Parathyroid adenoma (tissue), 2 donors: ENCODE data around the gene GP5.
A peak's percentile ranks its signal among the peaks of the same experiment; 100 is the strongest.

Experiments used
- H2AFZ ChIP-seq: fragments of 300-600 bp; sonication (generic); one replicate; pipeline ENCODE4 v1.7.0; 2017; ENCODE audit warnings: antibody characterized with exemption, mild to moderate bottlenecking
- H3K27ac ChIP-seq: fragments of 300-600 bp; sonication (generic); one replicate; pipeline ENCODE4 v1.7.0; 2017
- H3K27me3 ChIP-seq: fragments of 300-600 bp; sonication (generic); one replicate; pipeline ENCODE4 v1.7.0; 2017; ENCODE audit warnings: low read length; ENCODE audit not compliant: control insufficient read depth, insufficient read depth
- H3K36me3 ChIP-seq: fragments of 300-600 bp; sonication (generic); one replicate; pipeline ENCODE4 v1.7.0; 2017; ENCODE audit warnings: low read length; ENCODE audit not compliant: control insufficient read depth, insufficient read depth
- H3K4me1 ChIP-seq: fragments of 300-600 bp; sonication (generic); one replicate; pipeline ENCODE4 v1.7.0; 2017; ENCODE audit warnings: control low read depth
- H3K4me2 ChIP-seq: fragments of 300-600 bp; sonication (generic); one replicate; pipeline ENCODE4 v1.7.0; 2017; ENCODE audit warnings: low read length
- H3K4me3 ChIP-seq: fragments of 300-600 bp; sonication (generic); one replicate; pipeline ENCODE4 v1.7.0; 2017; ENCODE audit warnings: low read depth, low read length
- H3K79me2 ChIP-seq: fragments of 300-600 bp; sonication (generic); one replicate; pipeline ENCODE4 v1.7.0; 2017; ENCODE audit warnings: control low read depth
- H3K9ac ChIP-seq: fragments of 300-600 bp; sonication (generic); one replicate; pipeline ENCODE4 v1.7.0; 2017; ENCODE audit warnings: mild to moderate bottlenecking
- H3K9me3 ChIP-seq: fragments of 300-600 bp; sonication (generic); one replicate; pipeline ENCODE4 v1.7.0; 2017; ENCODE audit warnings: low read length; ENCODE audit not compliant: control insufficient read depth
- TF ChIP-seq, protein P1 (sequence below): fragments of 300-600 bp; sonication (generic); IDR thresholded peaks from one replicate; pipeline ENCODE4 v1.7.0; 2017; ENCODE audit warnings: antibody characterized with exemption, mild to moderate bottlenecking
- donor health status: primary hyperparathyroidism.

Gene GP5

GRCh38 chr3:194376241-194376560, 22.9 kb downstream of the GP5 start:
- Histone ChIP-seq H3K27ac (no peak overlapping the region), H3K4me2 (no peak overlapping the region), H3K4me3 (no peak overlapping the region), H3K9me3 (no peaks in the 10 kb centered on the region), H3K4me1 (no peaks in the 10 kb centered on the region), H3K27me3 (no peaks in the 10 kb centered on the region), H3K36me3 (no peaks in the 10 kb centered on the region), H2AFZ (no peak overlapping the region), H3K79me2 (no peaks in the 10 kb centered on the region), H3K9ac (no peak overlapping the region)
- TF ChIP-seq, protein P1, sequence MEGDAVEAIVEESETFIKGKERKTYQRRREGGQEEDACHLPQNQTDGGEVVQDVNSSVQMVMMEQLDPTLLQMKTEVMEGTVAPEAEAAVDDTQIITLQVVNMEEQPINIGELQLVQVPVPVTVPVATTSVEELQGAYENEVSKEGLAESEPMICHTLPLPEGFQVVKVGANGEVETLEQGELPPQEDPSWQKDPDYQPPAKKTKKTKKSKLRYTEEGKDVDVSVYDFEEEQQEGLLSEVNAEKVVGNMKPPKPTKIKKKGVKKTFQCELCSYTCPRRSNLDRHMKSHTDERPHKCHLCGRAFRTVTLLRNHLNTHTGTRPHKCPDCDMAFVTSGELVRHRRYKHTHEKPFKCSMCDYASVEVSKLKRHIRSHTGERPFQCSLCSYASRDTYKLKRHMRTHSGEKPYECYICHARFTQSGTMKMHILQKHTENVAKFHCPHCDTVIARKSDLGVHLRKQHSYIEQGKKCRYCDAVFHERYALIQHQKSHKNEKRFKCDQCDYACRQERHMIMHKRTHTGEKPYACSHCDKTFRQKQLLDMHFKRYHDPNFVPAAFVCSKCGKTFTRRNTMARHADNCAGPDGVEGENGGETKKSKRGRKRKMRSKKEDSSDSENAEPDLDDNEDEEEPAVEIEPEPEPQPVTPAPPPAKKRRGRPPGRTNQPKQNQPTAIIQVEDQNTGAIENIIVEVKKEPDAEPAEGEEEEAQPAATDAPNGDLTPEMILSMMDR = no peak

- no peaks in the 10 kb centered on the region for H3K4me1 ChIP-seq
- H3K9me3 ChIP-seq = no peaks in the 10 kb centered on the region
- H3K9ac ChIP-seq = no peak overlapping the region
- H3K27ac ChIP-seq = no peak overlapping the region
- no peak overlapping the region for H3K4me2 ChIP-seq
- TF ChIP-seq, protein P1 = no peak
- no peak overlapping the region for H3K4me3 ChIP-seq
- H3K36me3 ChIP-seq = no peaks in the 10 kb centered on the region
- H3K79me2 ChIP-seq = no peaks in the 10 kb centered on the region
- peak overlapping the region; percentile 30 for H2AFZ ChIP-seq
- H3K27me3 ChIP-seq = no peaks in the 10 kb centered on the region
These were observed 23.4 kb downstream of the GP5 start for GRCh38 chr3:194375473-194376240.

DNA sequence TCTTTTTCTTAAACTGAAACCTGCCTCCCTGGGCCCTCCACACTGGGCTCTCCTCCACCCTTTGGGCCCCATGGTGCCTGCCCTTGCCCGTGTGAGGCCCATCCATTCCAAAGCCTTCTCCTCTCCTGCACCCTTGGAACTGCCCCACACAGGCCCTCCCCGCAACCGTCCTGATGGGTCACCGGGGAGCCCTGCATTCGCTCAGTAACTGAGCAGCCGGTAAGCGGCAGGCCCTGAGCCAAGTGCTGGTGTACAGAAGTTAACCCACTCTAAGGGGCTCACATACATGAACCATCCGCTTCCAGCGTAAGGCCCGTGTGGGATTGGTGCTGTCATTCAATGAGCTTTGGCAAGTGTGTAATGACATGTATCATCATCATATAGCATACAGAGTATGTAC, 24.1 kb downstream of the GP5 start:
- no peaks in the 10 kb centered on the region for H3K36me3 ChIP-seq
- no peak overlapping the region for H3K4me3 ChIP-seq
- TF ChIP-seq, protein P1 = no peak
- H2AFZ ChIP-seq = no peak overlapping the region
- no peaks in the 10 kb centered on the region for H3K79me2 ChIP-seq
- H3K4me1 ChIP-seq = no peaks in the 10 kb centered on the region
- H3K27me3 ChIP-seq = no peaks in the 10 kb centered on the region
- H3K27ac ChIP-seq = no peak overlapping the region
- no peak overlapping the region for H3K4me2 ChIP-seq
- no peak overlapping the region for H3K9ac ChIP-seq
- H3K9me3 ChIP-seq = no peaks in the 10 kb centered on the region

GRCh38 chr3:194373899-194374298, 25.2 kb downstream of the GP5 start:
- H3K4me1 ChIP-seq = no peaks in the 10 kb centered on the region
- H3K27ac ChIP-seq = no peak overlapping the region
- TF ChIP-seq, protein P1 = no peak
- H3K27me3 ChIP-seq = no peaks in the 10 kb centered on the region
- no peak overlapping the region for H2AFZ ChIP-seq
- H3K9me3 ChIP-seq = no peaks in the 10 kb centered on the region
- no peak overlapping the region for H3K4me3 ChIP-seq
- no peaks in the 10 kb centered on the region for H3K79me2 ChIP-seq
- H3K4me2 ChIP-seq = no peak overlapping the region
- H3K9ac ChIP-seq = no peak overlapping the region
- H3K36me3 ChIP-seq = no peaks in the 10 kb centered on the region

DNA sequence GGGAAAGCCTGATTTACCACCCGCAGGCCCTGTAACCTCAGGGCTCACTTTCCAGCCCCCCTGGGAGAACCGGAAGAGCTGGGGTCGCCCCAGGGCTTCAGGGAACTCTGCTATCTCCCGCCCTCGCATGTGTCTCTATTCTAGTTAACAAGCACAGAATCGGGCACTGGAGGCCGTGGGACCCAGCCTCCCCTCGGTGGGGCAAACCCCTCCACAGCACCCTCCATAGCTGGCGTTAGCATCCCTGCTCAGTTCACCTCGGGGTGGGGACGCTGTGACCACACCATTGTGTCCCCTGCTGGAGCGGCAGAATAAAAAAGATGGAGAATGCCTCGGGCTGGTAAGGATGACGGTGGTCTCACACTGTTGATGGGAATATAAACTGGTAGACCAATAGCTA, 26.0 kb downstream of the GP5 start:
- Histone ChIP-seq H3K79me2 (no peaks in the 10 kb centered on the region), H3K9ac (no peak overlapping the region), H3K4me3 (no peak overlapping the region), H3K4me1 (no peaks in the 10 kb centered on the region), H3K27me3 (no peaks in the 10 kb centered on the region), H3K9me3 (no peaks in the 10 kb centered on the region), H2AFZ (no peak overlapping the region), H3K4me2 (no peak overlapping the region), H3K36me3 (no peaks in the 10 kb centered on the region), H3K27ac (no peak overlapping the region)
- TF ChIP-seq, protein P1 = no peak
